HCEC 1CT (cell line): ENCODE results near the gene TNNI3.
A peak's percentile ranks its signal among the peaks of the same experiment; 100 is the strongest.
"Not testable (repeated sequence)": the region's sequence is repeated elsewhere in the genome, so short reads cannot be mapped to it uniquely, and the experiment has no call there.

ENCODE experiments used
- DNase-seq: peaks from one replicate; pipeline ENCODE4 v3.0.0-alpha.2; 2017

TNNI3 gene

GRCh38 chr19:55157064-55157908, at the start of gene TNNI3:
Gene TNNI3, minus strand, starts transcription at chr19:55157732. Its CDS starts 143 bp downstream, at chr19:55157589.
- DNase-seq = no peak

- DNase-seq = peak; percentile 89
These were observed 49.4 kb upstream of the TNNI3 start for GRCh38 chr19:55206664-55207500.

GRCh38 chr19:55202199-55202598, 44.7 kb upstream of the TNNI3 start:
- DNase-seq = not testable (repeated sequence)

- DNase-seq = no peak
These were observed 42.2 kb upstream of the TNNI3 start for GRCh38 chr19:55199620-55200204.

GRCh38 chr19:55198651-55199050, 41.1 kb upstream of the TNNI3 start:
- no peak for DNase-seq

- no peak for DNase-seq
These were observed 40.0 kb upstream of the TNNI3 start for GRCh38 chr19:55197528-55197927.

GRCh38 chr19:55196803-55197202, 39.3 kb upstream of the TNNI3 start:
- DNase-seq = no peak

- no peak for DNase-seq
These were observed 35.9 kb upstream of the TNNI3 start for GRCh38 chr19:55193481-55193880.

GRCh38 chr19:55189403-55189835, 31.9 kb upstream of the TNNI3 start:
- peak; percentile 98 for DNase-seq

GRCh38 chr19:55188625-55189024, 31.1 kb upstream of the TNNI3 start:
- no peak for DNase-seq

- DNase-seq = no peak
These were observed 28.5 kb upstream of the TNNI3 start for GRCh38 chr19:55186080-55186479.

GRCh38 chr19:55181740-55182139, 24.2 kb upstream of the TNNI3 start:
- DNase-seq = no peak

- DNase-seq = no peak
These were observed 22.3 kb upstream of the TNNI3 start, which contains the start of gene SYT5 for GRCh38 chr19:55179606-55180484. Gene SYT5, minus strand, starts transcription at chr19:55180289. Its CDS starts 1,248 bp downstream, at chr19:55179041.

- peak; percentile 50 for DNase-seq
These were observed 21.5 kb upstream of the TNNI3 start for GRCh38 chr19:55178781-55179599.

- DNase-seq = no peak
These were observed 18.5 kb upstream of the TNNI3 start for GRCh38 chr19:55176076-55176475.

GRCh38 chr19:55175117-55175867, 17.8 kb upstream of the TNNI3 start:
- DNase-seq = no peak

GRCh38 chr19:55174425-55175116, 17.0 kb upstream of the TNNI3 start:
- DNase-seq = no peak

GRCh38 chr19:55173714-55174409, 16.3 kb upstream of the TNNI3 start:
- peak; percentile 72 for DNase-seq

- DNase-seq = no peak
These were observed 15.7 kb upstream of the TNNI3 start for GRCh38 chr19:55173186-55173713.
